ENCODE measurements around the gene RPL22L1. TPM values are rescaled to one million over a fixed set of nuclear protein-coding genes. Genes with fewer than 3 reads are reported as not detected.

RPL22L1 gene
- polyA plus RNA-seq, 6 donors from 2014 or later = 35.0 to 142 (median 101) TPM

Other genes starting within 250 kb of the RPL22L1 start
- gene EIF5A2, start 38.4 kb upstream of the RPL22L1 start, polyA plus RNA-seq (ENCODE audit: low read depth in 6 of 6) = 1 to 10 TPM; 4.4 to 6.6 (median 5.8) TPM
- not detected for gene SLC2A2, start 156.5 kb upstream of the RPL22L1 start, polyA plus RNA-seq (ENCODE audit: low read depth in 6 of 6)

All from naive B cell (primary cell).